Measurements from ENCODE around the gene ANKRD16. TPM values are rescaled to one million over a fixed set of nuclear protein-coding genes. Genes with fewer than 3 reads are reported as not detected.
"Not testable (repeated sequence)": the region's sequence is repeated elsewhere in the genome, so short reads cannot be mapped to it uniquely, and the experiment has no call there.

Gene ANKRD16
- total and polyA plus RNA-seq, 7 experiments from 2014 or later: 4.6 to 9.8 (median 7.0) TPM

- intact Hi-C loops (cut with micrococcal nuclease); H3K27ac ChIP-seq (ENCODE audit: low read depth, low read length); H3K9me3 ChIP-seq (ENCODE audit: control insufficient read depth in 2 of 3, low read length in 3 of 3); H3K4me1 Mint-ChIP-seq; H3K4me3 Mint-ChIP-seq; CTCF ChIA-PET; H3K36me3 ChIP-seq (ENCODE audit: control insufficient read depth in 2 of 3, insufficient read depth in 3 of 3, low read length in 3 of 3); POLR2A ChIA-PET; H3K27me3 ChIP-seq (ENCODE audit: control insufficient read depth in 2 of 2, insufficient read depth in 2 of 2, low read length in 2 of 2); H3K4me1 ChIP-seq (ENCODE audit: control insufficient read depth in 2 of 2, insufficient read depth in 2 of 2, low read length in 2 of 2); H3K27me3 Mint-ChIP-seq; DNase-seq; H3K4me3 ChIP-seq (ENCODE audit: low read length); ATAC-seq; H3K27ac Mint-ChIP-seq: not testable (repeated sequence)
- H3K36me3 Mint-ChIP-seq: peaks cover 7 to 38% (median 27%) of the 10 kb centered on the region in 5 donors
- H3K9me3 Mint-ChIP-seq: peaks cover 0 to 17% (median 3%) of the 10 kb centered on the region in 11 donors
These were observed 22.5 kb downstream of the ANKRD16 start for GRCh38 chr10:5867091-5867615.

- H3K27ac ChIP-seq (ENCODE audit: low read depth, low read length); intact Hi-C loops (cut with micrococcal nuclease); CTCF ChIA-PET; POLR2A ChIA-PET; H3K4me1 ChIP-seq (ENCODE audit: control insufficient read depth in 2 of 2, insufficient read depth in 2 of 2, low read length in 2 of 2); H3K4me3 Mint-ChIP-seq; H3K4me1 Mint-ChIP-seq; H3K27me3 Mint-ChIP-seq; H3K27me3 ChIP-seq (ENCODE audit: control insufficient read depth in 2 of 2, insufficient read depth in 2 of 2, low read length in 2 of 2); ATAC-seq; H3K9me3 ChIP-seq (ENCODE audit: control insufficient read depth in 2 of 3, low read length in 3 of 3); H3K36me3 ChIP-seq (ENCODE audit: control insufficient read depth in 2 of 3, insufficient read depth in 3 of 3, low read length in 3 of 3); DNase-seq; H3K4me3 ChIP-seq (ENCODE audit: low read length); H3K27ac Mint-ChIP-seq: not testable (repeated sequence)
- Mint-ChIP-seq H3K36me3 (peaks cover 7 to 37% (median 23%) of the 10 kb centered on the region in 5 donors), H3K9me3 (peaks cover 0 to 17% (median 3%) of the 10 kb centered on the region in 11 donors)
These were observed 23.1 kb downstream of the ANKRD16 start for GRCh38 chr10:5866451-5867081.

GRCh38 chr10:5862981-5863685 lies 26.6 kb downstream of the ANKRD16 start:
- H3K4me1 ChIP-seq (ENCODE audit: control insufficient read depth in 2 of 2, insufficient read depth in 2 of 2, low read length in 2 of 2); H3K4me3 Mint-ChIP-seq; H3K4me1 Mint-ChIP-seq; intact Hi-C loops (cut with micrococcal nuclease); H3K4me3 ChIP-seq (ENCODE audit: low read length); H3K9me3 Mint-ChIP-seq; H3K27me3 Mint-ChIP-seq; H3K9me3 ChIP-seq (ENCODE audit: control insufficient read depth in 2 of 3, low read length in 3 of 3); H3K36me3 ChIP-seq (ENCODE audit: control insufficient read depth in 2 of 3, insufficient read depth in 3 of 3, low read length in 3 of 3); H3K27me3 ChIP-seq (ENCODE audit: control insufficient read depth in 2 of 2, insufficient read depth in 2 of 2, low read length in 2 of 2); POLR2A ChIA-PET; ATAC-seq; H3K27ac ChIP-seq (ENCODE audit: low read depth, low read length); DNase-seq: not testable (repeated sequence)
- peaks cover 2 to 28% (median 12%) of the 10 kb centered on the region in 5 donors for H3K36me3 Mint-ChIP-seq
- CTCF ChIA-PET: interaction anchor here (0.6 to 1.1 kb wide), 2 partner anchors 11 to 428 kb away, joined by 3 to 4 read pairs; no protein-coding TSS in a partner anchor
- peak overlapping the region in 1 of 9 donors; percentile 22 for H3K27ac Mint-ChIP-seq

GRCh38 chr10:5862360-5862961 lies 27.2 kb downstream of the ANKRD16 start:
- peaks cover 0 to 28% (median 10%) of the 10 kb centered on the region in 5 donors for H3K36me3 Mint-ChIP-seq
- peak overlapping the region in 1 of 9 donors; percentile 22 for H3K27ac Mint-ChIP-seq
- no peak overlapping the region for H3K4me3 Mint-ChIP-seq
- H3K4me1 ChIP-seq (ENCODE audit: control insufficient read depth in 2 of 2, insufficient read depth in 2 of 2, low read length in 2 of 2): no peaks in the 10 kb centered on the region
- H3K36me3 ChIP-seq (ENCODE audit: control insufficient read depth in 2 of 3, insufficient read depth in 3 of 3, low read length in 3 of 3): no peaks in the 10 kb centered on the region
- ATAC-seq (no peak), DNase-seq (no peak)
- H3K27me3 Mint-ChIP-seq: no peaks in the 10 kb centered on the region
- CTCF ChIA-PET: interaction anchor here (0.6 kb wide), 1 partner anchor 428 kb away, joined by 4 read pairs; no protein-coding TSS in a partner anchor
- no peak overlapping the region for H3K27ac ChIP-seq (ENCODE audit: low read depth, low read length)
- no peaks in the 10 kb centered on the region for H3K9me3 ChIP-seq (ENCODE audit: control insufficient read depth in 2 of 3, low read length in 3 of 3)
- POLR2A ChIA-PET: no interaction called here
- peaks cover 0 to 6% (median 4%) of the 10 kb centered on the region in 7 donors for H3K4me1 Mint-ChIP-seq
- H3K27me3 ChIP-seq (ENCODE audit: control insufficient read depth in 2 of 2, insufficient read depth in 2 of 2, low read length in 2 of 2): no peaks in the 10 kb centered on the region
- no peak overlapping the region for H3K4me3 ChIP-seq (ENCODE audit: low read length)
- intact Hi-C loops (cut with micrococcal nuclease): no loop called here
- peaks cover 0 to 2% (median 0%) of the 10 kb centered on the region in 11 donors for H3K9me3 Mint-ChIP-seq

GRCh38 chr10:5860066-5860465 lies 29.6 kb downstream of the ANKRD16 start:
- ATAC-seq: no peak

GRCh38 chr10:5858811-5859210 lies 30.9 kb downstream of the ANKRD16 start:
- Mint-ChIP-seq H3K36me3 (peaks cover 0 to 20% (median 2%) of the 10 kb centered on the region in 5 donors), H3K27ac (no peak overlapping the region), H3K9me3 (peaks cover 0 to 2% (median 0%) of the 10 kb centered on the region in 11 donors), H3K4me3 (no peak overlapping the region), H3K4me1 (no peaks in the 10 kb centered on the region), H3K27me3 (peaks cover 0 to 7% (median 0%) of the 10 kb centered on the region in 5 donors)
- Histone ChIP-seq H3K27ac (ENCODE audit: low read depth, low read length) (no peak overlapping the region), H3K4me1 (ENCODE audit: control insufficient read depth in 2 of 2, insufficient read depth in 2 of 2, low read length in 2 of 2) (no peaks in the 10 kb centered on the region), H3K36me3 (ENCODE audit: control insufficient read depth in 2 of 3, insufficient read depth in 3 of 3, low read length in 3 of 3) (no peaks in the 10 kb centered on the region), H3K27me3 (ENCODE audit: control insufficient read depth in 2 of 2, insufficient read depth in 2 of 2, low read length in 2 of 2) (no peaks in the 10 kb centered on the region), H3K4me3 (ENCODE audit: low read length) (no peak overlapping the region), H3K9me3 (ENCODE audit: control insufficient read depth in 2 of 3, low read length in 3 of 3) (no peaks in the 10 kb centered on the region)
- CTCF ChIA-PET: no interaction called here
- DNase-seq (no peak), ATAC-seq (no peak)
- intact Hi-C loops (cut with micrococcal nuclease): no loop called here
- POLR2A ChIA-PET: no interaction called here

More at GRCh38 chr10:5860066-5860465, 29.6 kb downstream of the ANKRD16 start:
- no peak overlapping the region for H3K27ac ChIP-seq (ENCODE audit: low read depth, low read length)
- no peak overlapping the region for H3K27ac Mint-ChIP-seq
- H3K9me3 ChIP-seq (ENCODE audit: control insufficient read depth in 2 of 3, low read length in 3 of 3): no peaks in the 10 kb centered on the region
- no peak overlapping the region for H3K4me3 Mint-ChIP-seq
- CTCF ChIA-PET: interaction anchor here (0.6 kb wide), 2 partner anchors 221 to 243 kb away, joined by 3 to 7 read pairs; no protein-coding TSS in a partner anchor
- no peak for DNase-seq
- no peaks in the 10 kb centered on the region for H3K27me3 ChIP-seq (ENCODE audit: control insufficient read depth in 2 of 2, insufficient read depth in 2 of 2, low read length in 2 of 2)
- peaks cover 0 to 28% (median 10%) of the 10 kb centered on the region in 5 donors for H3K36me3 Mint-ChIP-seq
- no peaks in the 10 kb centered on the region for H3K4me1 Mint-ChIP-seq
- peaks cover 0 to 2% (median 0%) of the 10 kb centered on the region in 11 donors for H3K9me3 Mint-ChIP-seq
- no peaks in the 10 kb centered on the region for H3K36me3 ChIP-seq (ENCODE audit: control insufficient read depth in 2 of 3, insufficient read depth in 3 of 3, low read length in 3 of 3)
- no peak overlapping the region for H3K4me3 ChIP-seq (ENCODE audit: low read length)
- peaks cover 0 to 4% (median 0%) of the 10 kb centered on the region in 5 donors for H3K27me3 Mint-ChIP-seq
- H3K4me1 ChIP-seq (ENCODE audit: control insufficient read depth in 2 of 2, insufficient read depth in 2 of 2, low read length in 2 of 2): no peaks in the 10 kb centered on the region
- POLR2A ChIA-PET: interaction anchor here (0.5 kb wide), 1 partner anchor 14 kb away, joined by 3 read pairs; no protein-coding TSS in a partner anchor
- intact Hi-C loops (cut with micrococcal nuclease): no loop called here

All from naive thymus-derived CD4-positive, alpha-beta T cell (primary cell).